Trophoblast cell (in vitro differentiated cells and primary cell): ENCODE measurements around the gene EPHA6.

Experiments
- DNase-seq, 2 donors: peaks; one replicate each; pipeline ENCODE4 v3.0.0-alpha.2; 2016
- H2AFZ ChIP-seq: 2 replicates; pipeline ENCODE4 v1.6.1; 2013; ENCODE audit warnings: low read length, moderate library complexity, mild to moderate bottlenecking; ENCODE audit not compliant: insufficient read depth, poor library complexity
- H2AK5ac ChIP-seq: 2 replicates; pipeline ENCODE4 v1.6.1; 2013; ENCODE audit warnings: mild to moderate bottlenecking, low read length
- H2BK120ac ChIP-seq: 2 replicates; pipeline ENCODE4 v1.6.1; 2013; ENCODE audit warnings: low read length, mild to moderate bottlenecking, moderate library complexity; ENCODE audit not compliant: insufficient read depth, poor library complexity
- H2BK12ac ChIP-seq: 2 replicates; pipeline ENCODE4 v1.6.1; 2013; ENCODE audit warnings: mild to moderate bottlenecking, low read length, moderate library complexity
- H2BK5ac ChIP-seq: 2 replicates; pipeline ENCODE4 v1.6.1; 2013; ENCODE audit warnings: low read length, low read depth, moderate library complexity, mild to moderate bottlenecking; ENCODE audit not compliant: poor library complexity
- H3K14ac ChIP-seq: 2 replicates; pipeline ENCODE4 v1.6.1; 2013; ENCODE audit warnings: mild to moderate bottlenecking, low read length
- H3K18ac ChIP-seq: 2 replicates; pipeline ENCODE4 v1.6.1; 2013; ENCODE audit warnings: mild to moderate bottlenecking, low read length
- H3K23ac ChIP-seq: 2 replicates; pipeline ENCODE4 v1.6.1; 2013; ENCODE audit warnings: low read length
- H3K27ac ChIP-seq: 2 replicates; pipeline ENCODE4 v1.5.1; 2013; ENCODE audit warnings: low read depth, mild to moderate bottlenecking, inconsistent platforms, low read length, moderate library complexity
- H3K27me3 ChIP-seq: 2 replicates; pipeline ENCODE4 v1.6.1; 2013; ENCODE audit warnings: inconsistent platforms, mild to moderate bottlenecking, low read length, moderate library complexity; ENCODE audit not compliant: insufficient read depth
- H3K36me3 ChIP-seq, 2 experiments: 1 replicate in 1 of 2; 2 replicates in 1 of 2; pipeline ENCODE4 v1.6.1; 2013; ENCODE audit warnings: low read length in 2 of 2, mild to moderate bottlenecking in 2 of 2, moderate library complexity in 1 of 2; ENCODE audit not compliant: insufficient read depth in 2 of 2, control insufficient read depth in 1 of 2
- H3K4ac ChIP-seq: 2 replicates; pipeline ENCODE4 v1.6.1; 2013; ENCODE audit warnings: low read depth, mild to moderate bottlenecking, low read length, moderate library complexity
- H3K4me1 ChIP-seq, 2 experiments: 1 replicate in 1 of 2; 2 replicates in 1 of 2; pipeline ENCODE4 v1.6.1; 2013; ENCODE audit warnings: low read length in 2 of 2, mild to moderate bottlenecking in 2 of 2, moderate library complexity in 1 of 2; ENCODE audit not compliant: insufficient read depth in 2 of 2, control insufficient read depth in 1 of 2
- H3K4me2 ChIP-seq: 2 replicates; pipeline ENCODE4 v1.6.1; 2013; ENCODE audit warnings: inconsistent platforms, mild to moderate bottlenecking, low read length, moderate library complexity
- H3K4me3 ChIP-seq: 2 replicates; pipeline ENCODE4 v1.5.1; 2013; ENCODE audit warnings: mild to moderate bottlenecking, low read depth, low read length, inconsistent platforms
- H3K79me1 ChIP-seq: one replicate; pipeline ENCODE4 v1.6.1; 2013; ENCODE audit warnings: low read length
- H3K79me2 ChIP-seq: 2 replicates; pipeline ENCODE4 v1.6.1; 2013; ENCODE audit warnings: low read length, mild to moderate bottlenecking; ENCODE audit not compliant: control insufficient read depth, insufficient read depth, poor library complexity
- H3K9ac ChIP-seq: 2 replicates; pipeline ENCODE4 v1.6.1; 2013; ENCODE audit warnings: mild to moderate bottlenecking, low read length
- H3K9me3 ChIP-seq: 2 replicates; pipeline ENCODE4 v1.6.1; 2013; ENCODE audit warnings: low read depth, mild to moderate bottlenecking, control low read depth, inconsistent platforms, low read length; ENCODE audit not compliant: insufficient read depth
- H4K12ac ChIP-seq: 2 replicates; pipeline ENCODE4 v1.6.1; 2013; ENCODE audit warnings: low read depth, mild to moderate bottlenecking, low read length, moderate library complexity
- H4K8ac ChIP-seq: 2 replicates; pipeline ENCODE4 v1.6.1; 2013; ENCODE audit warnings: low read depth, mild to moderate bottlenecking, low read length, moderate library complexity
- H4K91ac ChIP-seq: one replicate; pipeline ENCODE4 v1.6.1; 2013; ENCODE audit warnings: low read depth, mild to moderate bottlenecking, low read length, moderate library complexity
- WGBS: extraction: QIAGEN DNeasy Blood & Tissue Kit; methylation state at CpG from one replicate; pipeline ENCODE4 v1.1.7; 2013; ENCODE audit warnings: missing lambda C conversion rate; ENCODE audit not compliant: insufficient read length, insufficient coverage; ENCODE audit errors: extremely low coverage; 5-methylcytosine and 5-hydroxymethylcytosine counted together

Gene EPHA6

GRCh38 chr3:97259263-97259662 is 444.9 kb downstream of the EPHA6 start:
- Histone ChIP-seq H3K9ac (no peak overlapping the region), H4K91ac (no peak overlapping the region), H3K4me2 (no peak overlapping the region), H3K4me1 (no peaks in the 10 kb centered on the region), H4K12ac (no peak overlapping the region), H3K23ac (no peak overlapping the region), H3K27ac (no peak overlapping the region), H2BK12ac (no peak overlapping the region), H3K18ac (no peak overlapping the region), H4K8ac (no peak overlapping the region), H2AFZ (no peak overlapping the region), H3K79me1 (no peaks in the 10 kb centered on the region), H3K4ac (no peak overlapping the region), H3K36me3 (no peaks in the 10 kb centered on the region), H3K4me3 (no peak overlapping the region), H3K9me3 (no peaks in the 10 kb centered on the region), H2AK5ac (no peak overlapping the region), H3K79me2 (no peaks in the 10 kb centered on the region), H2BK120ac (no peak overlapping the region), H3K27me3 (no peaks in the 10 kb centered on the region), H3K14ac (no peak overlapping the region), H2BK5ac (no peak overlapping the region)
- DNase-seq: no peak
- WGBS: no CpG with 5 or more reads among the region's 1 CpG

- Histone ChIP-seq H3K4me3 (no peak overlapping the region), H3K27ac (no peak overlapping the region), H3K79me2 (no peaks in the 10 kb centered on the region), H2BK5ac (no peak overlapping the region), H3K4me2 (no peak overlapping the region), H3K4ac (no peak overlapping the region), H3K9ac (no peak overlapping the region), H3K23ac (peak overlapping the region; percentile 45), H4K8ac (no peak overlapping the region), H3K36me3 (no peaks in the 10 kb centered on the region), H3K9me3 (no peaks in the 10 kb centered on the region), H4K91ac (no peak overlapping the region), H2BK12ac (no peak overlapping the region), H3K14ac (no peak overlapping the region), H2AK5ac (no peak overlapping the region), H2BK120ac (no peak overlapping the region), H3K4me1 (no peaks in the 10 kb centered on the region), H4K12ac (no peak overlapping the region), H3K27me3 (no peaks in the 10 kb centered on the region), H3K18ac (no peak overlapping the region), H2AFZ (no peak overlapping the region), H3K79me1 (no peaks in the 10 kb centered on the region)
- DNase-seq: no peak
- no CpG with 5 or more reads among the region's 8 CpGs for WGBS
Measured at GRCh38 chr3:97264180-97264579, 449.8 kb downstream of the EPHA6 start.

GRCh38 chr3:97265237-97266005 is 451.0 kb downstream of the EPHA6 start:
- no peak overlapping the region for H3K27ac ChIP-seq

GRCh38 chr3:97269202-97269601 is 454.8 kb downstream of the EPHA6 start:
- Histone ChIP-seq H2BK5ac (no peak overlapping the region), H3K27me3 (no peaks in the 10 kb centered on the region), H3K23ac (no peak overlapping the region), H2AK5ac (no peak overlapping the region), H2BK120ac (no peak overlapping the region), H3K4ac (no peak overlapping the region), H4K8ac (no peak overlapping the region), H3K9ac (no peak overlapping the region), H3K4me3 (no peak overlapping the region), H4K12ac (no peak overlapping the region), H2BK12ac (no peak overlapping the region), H3K4me2 (no peak overlapping the region), H2AFZ (no peak overlapping the region), H3K4me1 (no peaks in the 10 kb centered on the region), H3K27ac (no peak overlapping the region), H3K14ac (no peak overlapping the region), H3K36me3 (no peaks in the 10 kb centered on the region), H3K79me2 (no peaks in the 10 kb centered on the region), H3K18ac (no peak overlapping the region), H4K91ac (no peak overlapping the region), H3K79me1 (no peaks in the 10 kb centered on the region), H3K9me3 (no peaks in the 10 kb centered on the region)
- no CpG with 5 or more reads among the region's 2 CpGs for WGBS
- DNase-seq: no peak

More at GRCh38 chr3:97265237-97266005, 451.0 kb downstream of the EPHA6 start:
- Histone ChIP-seq H3K9me3 (no peaks in the 10 kb centered on the region), H3K4me2 (no peak overlapping the region), H3K36me3 (no peaks in the 10 kb centered on the region), H4K91ac (no peak overlapping the region), H2BK12ac (no peak overlapping the region), H2BK5ac (no peak overlapping the region), H3K27me3 (no peaks in the 10 kb centered on the region), H3K14ac (no peak overlapping the region), H4K8ac (no peak overlapping the region), H3K4me1 (no peaks in the 10 kb centered on the region), H2AFZ (no peak overlapping the region), H3K23ac (no peak overlapping the region), H3K4me3 (no peak overlapping the region), H4K12ac (no peak overlapping the region), H3K9ac (no peak overlapping the region), H3K18ac (no peak overlapping the region), H2BK120ac (no peak overlapping the region), H3K4ac (no peak overlapping the region), H2AK5ac (no peak overlapping the region), H3K79me1 (no peaks in the 10 kb centered on the region), H3K79me2 (no peaks in the 10 kb centered on the region)
- no CpG with 5 or more reads among the region's 19 CpGs for WGBS
- no peak for DNase-seq
